CD4-positive, alpha-beta T cell (primary cell): ENCODE measurements around the gene CBFA2T3. TPM values are rescaled to one million over a fixed set of nuclear protein-coding genes. Genes with fewer than 3 reads are reported as not detected.

ENCODE experiments used
- ATAC-seq: fragments of 200-7000 bp; cut with Tn5 transposase; one replicate; pipeline ENCODE4 v1.10.0; 2022; ENCODE audit warnings: mild to moderate bottlenecking; ENCODE audit not compliant: poor library complexity
- CTCF ChIA-PET: fragments of 350-600 bp; sonication (Branson Sonifier 250); formaldehyde crosslinking; loops from one replicate; lab custom pipeline; 2021; ENCODE audit warnings: antibody characterized with exemption, inconsistent platforms; lab: Charles Lee
- POLR2A ChIA-PET: fragments of 350-600 bp; sonication (Branson Sonifier 250); formaldehyde crosslinking; loops from one replicate; lab custom pipeline; 2021; ENCODE audit warnings: antibody characterized with exemption, inconsistent platforms; lab: Charles Lee
- DNase-seq, 14 experiments: peaks; one replicate each; pipeline ENCODE4 v3.0.0-alpha.2; 2013 to 2020; ENCODE audit warnings: mixed read lengths in 2 of 14
- H3K27ac ChIP-seq, 2 donors: one replicate each; pipeline versions ENCODE4 v1.5.1 to v1.7.0; 2013; ENCODE audit warnings: low read length in 2 of 2, low read depth in 1 of 2, mild to moderate bottlenecking in 1 of 2
- H3K27me3 ChIP-seq, 2 experiments: 1 replicate in 1 of 2; 2 replicates in 1 of 2; pipeline versions ENCODE4 v1.6.1 to v1.7.0; 2013; ENCODE audit warnings: low read length in 2 of 2, control low read depth in 1 of 2, mild to moderate bottlenecking in 1 of 2, moderate library complexity in 1 of 2; ENCODE audit not compliant: insufficient read depth in 2 of 2, control insufficient read depth in 1 of 2
- H3K36me3 ChIP-seq: one replicate; pipeline ENCODE4 v1.6.1; 2013; ENCODE audit warnings: low read length, control low read depth; ENCODE audit not compliant: insufficient read depth
- H3K4me1 ChIP-seq: one replicate; pipeline ENCODE4 v1.6.1; 2013; ENCODE audit warnings: low read length, control low read depth; ENCODE audit not compliant: insufficient read depth
- H3K4me3 ChIP-seq: one replicate; pipeline ENCODE4 v1.5.1; 2013; ENCODE audit warnings: mild to moderate bottlenecking, low read length, moderate library complexity
- H3K9me3 ChIP-seq, 2 experiments: 1 replicate in 1 of 2; 2 replicates in 1 of 2; pipeline versions ENCODE4 v1.6.1 to v1.7.0; 2013; ENCODE audit warnings: low read length in 2 of 2, mild to moderate bottlenecking in 2 of 2, control low read depth in 1 of 2, moderate library complexity in 1 of 2; ENCODE audit not compliant: control insufficient read depth in 1 of 2, insufficient read depth in 1 of 2
- H3K27ac Mint-ChIP-seq: one replicate; pipeline ENCODE4 v1.8.0; 2020; ENCODE audit warnings: mixed read lengths
- H3K27me3 Mint-ChIP-seq: one replicate; pipeline ENCODE4 v1.8.0; 2021; ENCODE audit warnings: mixed read lengths
- H3K36me3 Mint-ChIP-seq: one replicate; pipeline ENCODE4 v1.8.0; 2021; ENCODE audit warnings: low read depth, mixed read lengths
- H3K4me1 Mint-ChIP-seq: one replicate; pipeline ENCODE4 v1.8.0; 2021; ENCODE audit warnings: low read depth, mixed read lengths
- H3K4me3 Mint-ChIP-seq: one replicate; pipeline ENCODE4 v1.8.0; 2020; ENCODE audit warnings: mild to moderate bottlenecking, mixed read lengths
- H3K9me3 Mint-ChIP-seq: one replicate; pipeline ENCODE4 v1.8.0; 2020; ENCODE audit warnings: mixed read lengths
- CTCF ChIP-seq: fragments of 200-600 bp; IDR thresholded peaks from one replicate; pipeline ENCODE4 v1.8.0; 2022; ENCODE audit warnings: antibody characterized with exemption, mild to moderate bottlenecking
- intact Hi-C, 2 experiments: fragments of 100-400 bp; cut with DNase I in 1 of 2; cut with micrococcal nuclease in 1 of 2; formaldehyde crosslinking; loops; one replicate each; pipeline versions ENCODE4 v1.15.1 to v1.9.0; 2023 to 2025; cut with DNase I, micrococcal nuclease
- total RNA-seq, 174 experiments: library from RNA in 2 of 174; stranded (reverse) in 2 of 174; gene quantifications; one replicate each; pipeline ENCODE4 v1.2.3 and lab custom pipeline; 2021 to 2026

Gene CBFA2T3
- total RNA-seq, 2 experiments from 2014 or later: 0.80 to 1.6 TPM

- DNase-seq: no peak
- intact Hi-C loops: no loop called here
- H3K4me1 ChIP-seq: no peaks in the 10 kb centered on the region
- H3K27ac Mint-ChIP-seq: no peak overlapping the region
- peaks cover 4% of the 10 kb centered on the region for H3K36me3 Mint-ChIP-seq
- peaks cover 24% of the 10 kb centered on the region for H3K36me3 ChIP-seq
- no peaks in the 10 kb centered on the region for H3K27me3 Mint-ChIP-seq
- H3K9me3 Mint-ChIP-seq: no peaks in the 10 kb centered on the region
- ChIA-PET POLR2A (interaction anchor here (0.6 kb wide), 1 partner anchor 44 kb away, joined by 3 read pairs; no protein-coding TSS in a partner anchor), CTCF (no interaction called here)
- H3K9me3 ChIP-seq: no peaks in the 10 kb centered on the region
- ATAC-seq: no peak
- TF ChIP-seq CTCF: no peak
- H3K4me3 Mint-ChIP-seq: no peak overlapping the region
- H3K27me3 ChIP-seq: no peaks in the 10 kb centered on the region
- H3K4me1 Mint-ChIP-seq: no peaks in the 10 kb centered on the region
- H3K4me3 ChIP-seq: no peak overlapping the region
- H3K27ac ChIP-seq: no peak overlapping the region
Observed at GRCh38 chr16:88837806-88838205, 139.2 kb downstream of the CBFA2T3 start.

GRCh38 chr16:88836791-88837190 is 140.2 kb downstream of the CBFA2T3 start:
- no peaks in the 10 kb centered on the region for H3K9me3 ChIP-seq
- no peaks in the 10 kb centered on the region for H3K4me1 ChIP-seq
- CTCF ChIA-PET: no interaction called here
- POLR2A ChIA-PET: no interaction called here
- no peak overlapping the region for H3K27ac ChIP-seq
- DNase-seq (no peak), ATAC-seq (no peak)
- no peak for TF ChIP-seq CTCF
- Mint-ChIP-seq H3K27me3 (no peaks in the 10 kb centered on the region), H3K9me3 (no peaks in the 10 kb centered on the region), H3K36me3 (peaks cover 4% of the 10 kb centered on the region), H3K27ac (no peak overlapping the region), H3K4me3 (no peak overlapping the region), H3K4me1 (no peaks in the 10 kb centered on the region)
- no peaks in the 10 kb centered on the region for H3K27me3 ChIP-seq
- H3K4me3 ChIP-seq: no peak overlapping the region
- intact Hi-C loops: no loop called here
- H3K36me3 ChIP-seq: peaks cover 22% of the 10 kb centered on the region

GRCh38 chr16:88835818-88836217 is 141.2 kb downstream of the CBFA2T3 start:
- Histone ChIP-seq H3K4me3 (no peak overlapping the region), H3K27ac (no peak overlapping the region), H3K4me1 (no peaks in the 10 kb centered on the region), H3K9me3 (no peaks in the 10 kb centered on the region), H3K36me3 (peaks cover 20% of the 10 kb centered on the region), H3K27me3 (no peaks in the 10 kb centered on the region)
- intact Hi-C loops: no loop called here
- Mint-ChIP-seq H3K27me3 (no peaks in the 10 kb centered on the region), H3K36me3 (peaks cover 4% of the 10 kb centered on the region), H3K4me3 (no peak overlapping the region), H3K4me1 (no peaks in the 10 kb centered on the region), H3K27ac (no peak overlapping the region), H3K9me3 (no peaks in the 10 kb centered on the region)
- POLR2A ChIA-PET: no interaction called here
- CTCF ChIA-PET: no interaction called here
- no peak for TF ChIP-seq CTCF
- no peak for ATAC-seq
- DNase-seq: no peak
